GM18909 (cell line): Measurements from ENCODE around the gene DLST.

Source experiments
- ATAC-seq: cut with Tn5 transposase; IDR thresholded peaks from one replicate; pipeline ENCODE4 v1.9.1; 2021; ENCODE audit warnings: mild to moderate bottlenecking; ENCODE audit not compliant: unreplicated experiment, poor library complexity

The DLST gene

GRCh38 chr14:74950795-74951442 lies 69.2 kb downstream of the DLST start:
- ATAC-seq = no peak

DNA sequence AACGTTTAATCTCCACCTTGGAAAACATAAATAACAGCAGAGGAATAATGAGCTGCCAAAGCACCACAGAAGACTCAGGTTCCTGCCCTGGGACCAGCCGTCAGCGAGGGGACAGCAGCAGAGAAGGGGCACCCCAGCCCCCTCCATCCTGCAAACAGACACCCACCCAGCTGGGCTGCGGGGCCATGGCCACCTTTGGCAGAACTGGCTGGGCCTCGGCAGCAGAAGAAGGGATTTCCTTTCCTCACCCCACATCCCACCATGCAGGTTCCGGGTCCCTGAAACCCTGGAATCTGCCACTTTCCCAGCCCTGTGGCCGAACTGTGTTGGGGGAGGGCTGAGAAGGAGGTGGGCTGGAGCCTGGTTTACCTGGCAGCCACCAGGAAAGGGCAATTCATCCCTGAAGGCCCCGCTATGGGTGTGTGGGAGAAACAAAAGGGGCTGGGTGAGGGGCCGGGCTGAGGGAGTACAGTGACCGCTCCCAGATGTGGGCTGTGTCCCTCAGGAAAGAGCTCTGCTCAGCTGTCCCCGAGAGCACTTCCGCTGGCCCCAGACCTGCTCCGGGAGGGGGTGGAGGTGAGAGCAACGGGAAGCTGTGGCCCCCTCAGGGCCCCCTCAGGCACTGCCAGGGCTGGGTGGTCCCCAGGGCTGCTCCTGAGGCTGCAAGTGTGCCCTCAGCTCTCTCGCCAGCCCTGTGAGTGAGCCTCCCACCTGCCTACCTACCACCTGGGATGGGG lies 69.9 kb downstream of the DLST start:
- ATAC-seq = no peak

DNA sequence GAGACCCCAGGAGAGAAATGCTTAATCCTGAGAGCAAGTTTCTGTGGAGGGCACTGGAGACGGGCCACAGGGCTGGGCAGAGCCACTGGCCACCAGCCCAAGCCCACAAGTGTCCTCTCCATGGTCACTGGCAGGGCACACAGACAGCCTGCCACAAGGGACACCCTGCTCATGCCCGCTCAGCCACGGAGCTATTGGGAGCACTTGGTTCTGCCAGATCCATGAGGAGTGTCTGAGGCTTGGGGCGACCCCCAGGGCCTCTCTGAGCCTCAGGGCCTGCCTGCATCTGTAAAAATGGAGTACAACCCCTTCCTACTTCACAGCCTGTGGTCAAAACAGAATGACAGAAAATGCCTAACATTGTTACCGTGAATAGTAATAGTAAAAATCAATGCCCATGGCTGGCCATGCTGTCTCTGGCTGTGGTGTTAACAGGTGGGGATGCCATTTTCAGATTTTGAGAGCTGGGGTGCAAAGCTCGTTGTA lies 70.5 kb downstream of the DLST start:
- no peak for ATAC-seq

DNA sequence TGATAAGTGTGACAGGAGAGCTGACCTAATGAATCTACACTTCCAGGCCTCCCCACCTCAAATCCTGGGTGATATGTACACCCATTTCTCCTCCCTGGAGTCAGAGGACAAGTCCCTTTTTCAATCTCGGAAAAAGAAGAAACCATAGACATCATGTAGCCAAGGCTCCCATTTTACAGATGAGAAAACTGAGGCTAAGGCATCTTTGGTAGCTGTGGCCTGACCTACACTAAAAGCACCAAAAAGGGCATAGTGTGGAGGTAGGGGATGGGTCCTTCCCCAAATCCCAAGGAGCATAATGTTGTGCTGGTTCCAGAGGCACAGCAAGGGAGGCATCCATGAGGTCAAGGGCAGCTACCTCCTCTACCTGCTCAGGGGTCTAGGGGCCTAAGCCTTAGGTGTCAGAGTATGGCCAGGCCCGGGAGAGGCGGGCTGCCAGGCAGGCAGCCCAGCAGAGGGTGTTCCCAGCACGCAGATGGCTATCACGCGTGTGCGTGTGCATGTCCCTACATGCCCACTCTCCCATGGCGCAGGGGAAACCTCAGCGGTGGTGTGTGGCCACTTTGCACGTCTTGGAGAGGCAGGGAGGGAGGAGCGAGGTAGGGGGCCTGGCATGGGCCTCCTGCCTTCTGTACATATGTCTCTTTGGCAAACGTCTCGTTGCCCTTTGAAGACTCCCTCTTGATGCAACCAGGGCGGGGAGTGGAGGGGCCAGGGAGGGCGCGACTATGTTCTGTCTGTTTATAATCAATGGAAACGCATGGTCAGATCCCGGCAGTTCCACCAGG lies 71.2 kb downstream of the DLST start:
- ATAC-seq = no peak
